GM23338 (cell line): ENCODE data around the gene MAN1B1. TPM values are rescaled to one million over a fixed set of nuclear protein-coding genes. Genes with fewer than 3 reads are reported as not detected.

Experiments used
- ATAC-seq: fragments of 200-7000 bp; cut with Tn5 transposase; 3 replicates; pipeline ENCODE4 v1.9.1; 2020
- DNase-seq: peaks from one replicate; pipeline ENCODE4 v3.0.0-alpha.2; 2015; ENCODE audit warnings: low spot score
- H2AFZ ChIP-seq: fragments of 200-600 bp; sonication (generic); 2 replicates; pipeline ENCODE4 v1.8.0; 2016; ENCODE audit warnings: antibody characterized with exemption, mild to moderate bottlenecking, moderate library complexity
- H3F3A ChIP-seq: fragments of 200-600 bp; sonication (generic); replicated peaks from 2 replicates; pipeline ENCODE4 v1.8.0; 2017; ENCODE audit warnings: antibody characterized with exemption, mixed run types, low read depth
- H3K27ac ChIP-seq: fragments of 200-600 bp; sonication (generic); 2 replicates; pipeline ENCODE4 v1.6.1; 2016; ENCODE audit warnings: low read depth
- H3K27me3 ChIP-seq: fragments of 200-600 bp; sonication (generic); 2 replicates; pipeline ENCODE4 v1.8.0; 2016; ENCODE audit warnings: mild to moderate bottlenecking, mixed run types, moderate library complexity; ENCODE audit not compliant: insufficient read depth
- H3K36me3 ChIP-seq: fragments of 200-600 bp; sonication (generic); 2 replicates; pipeline ENCODE4 v1.8.0; 2016; ENCODE audit warnings: mild to moderate bottlenecking; ENCODE audit not compliant: insufficient read depth
- H3K4me1 ChIP-seq: fragments of 200-600 bp; sonication (generic); 2 replicates; pipeline ENCODE4 v1.8.0; 2016; ENCODE audit warnings: mild to moderate bottlenecking, moderate library complexity; ENCODE audit not compliant: insufficient read depth
- H3K4me2 ChIP-seq: fragments of 200-600 bp; sonication (generic); 2 replicates; pipeline ENCODE4 v1.7.1; 2017; ENCODE audit warnings: mixed run types
- H3K4me3 ChIP-seq: fragments of 200-600 bp; sonication (generic); 2 replicates; pipeline ENCODE4 v1.6.1; 2016; ENCODE audit warnings: mixed run types
- H3K79me2 ChIP-seq: fragments of 200-600 bp; sonication (generic); replicated peaks from 2 replicates; pipeline ENCODE4 v1.8.0; 2017; ENCODE audit warnings: mild to moderate bottlenecking; ENCODE audit not compliant: insufficient read depth
- H3K9me2 ChIP-seq: fragments of 200-600 bp; sonication (generic); 2 replicates; pipeline ENCODE4 v1.8.0; 2017; ENCODE audit not compliant: insufficient read depth
- H4K20me1 ChIP-seq: fragments of 200-600 bp; sonication (generic); replicated peaks from 2 replicates; pipeline ENCODE4 v1.8.0; 2017; ENCODE audit warnings: mild to moderate bottlenecking; ENCODE audit not compliant: insufficient read depth
- H3K27ac Mint-ChIP-seq: 2 replicates; pipeline ENCODE4 v1.8.0; 2020; ENCODE audit warnings: inconsistent platforms, mild to moderate bottlenecking, moderate library complexity, mixed read lengths
- H3K27me3 Mint-ChIP-seq: 3 replicates; pipeline ENCODE4 v1.8.0; 2022; ENCODE audit warnings: low read depth, mild to moderate bottlenecking, moderate library complexity, mixed read lengths, inconsistent platforms; ENCODE audit not compliant: insufficient read depth, poor library complexity
- H3K36me3 Mint-ChIP-seq: 3 replicates; pipeline ENCODE4 v1.8.0; 2021; ENCODE audit warnings: low read depth, mild to moderate bottlenecking, inconsistent platforms, moderate library complexity, mixed read lengths
- H3K4me1 Mint-ChIP-seq: 3 replicates; pipeline ENCODE4 v1.8.0; 2020; ENCODE audit warnings: mild to moderate bottlenecking, inconsistent platforms, mixed read lengths
- H3K4me3 Mint-ChIP-seq: 3 replicates; pipeline ENCODE4 v1.8.0; 2021; ENCODE audit warnings: moderate library complexity, mild to moderate bottlenecking, inconsistent platforms, mixed read lengths
- H3K9me3 Mint-ChIP-seq: 3 replicates; pipeline ENCODE4 v1.8.0; 2020; ENCODE audit warnings: moderate library complexity, mild to moderate bottlenecking, inconsistent platforms, mixed read lengths
- CREB1 ChIP-seq: fragments of 250-450 bp; sonication (Bioruptor Pico); IDR thresholded peaks from 2 replicates; pipeline ENCODE4 v1.5.0; 2020; ENCODE audit warnings: low read depth, mild to moderate bottlenecking, moderate library complexity
- EZH2 ChIP-seq: fragments of 200-600 bp; sonication (generic); IDR thresholded peaks from one replicate; pipeline ENCODE4 v1.8.0; 2017; ENCODE audit warnings: antibody characterized with exemption, mild to moderate bottlenecking, low read depth; ENCODE audit not compliant: unreplicated experiment
- EZH2phosphoT487 ChIP-seq: fragments of 200-600 bp; sonication (generic); IDR thresholded peaks from one replicate; pipeline ENCODE4 v1.8.1; 2018; ENCODE audit warnings: antibody characterized with exemption; ENCODE audit not compliant: unreplicated experiment
- JUNB ChIP-seq: IDR thresholded peaks from one replicate; pipeline ENCODE4 v1.6.1; 2016; ENCODE audit warnings: antibody characterized with exemption; ENCODE audit not compliant: unreplicated experiment
- NANOG ChIP-seq: IDR thresholded peaks from 2 replicates; pipeline ENCODE4 v1.6.1; 2016; ENCODE audit warnings: antibody characterized with exemption, borderline replicate concordance
- POLR2AphosphoS5 ChIP-seq: IDR thresholded peaks from 2 replicates; pipeline ENCODE4 v1.6.1; 2016; ENCODE audit warnings: antibody characterized with exemption, low read depth
- STAT1 ChIP-seq: IDR thresholded peaks from one replicate; pipeline ENCODE4 v1.6.1; 2016; ENCODE audit warnings: antibody characterized with exemption; ENCODE audit not compliant: unreplicated experiment
- ZNF114 ChIP-seq: fragments of 250-450 bp; sonication (Bioruptor Pico); IDR thresholded peaks from 2 replicates; pipeline ENCODE4 v1.5.0; 2020; ENCODE audit warnings: mild to moderate bottlenecking, moderate library complexity
- ZNF331 ChIP-seq: fragments of 250-450 bp; sonication (Bioruptor Pico); IDR thresholded peaks from 2 replicates; pipeline ENCODE4 v1.5.0; 2020; ENCODE audit warnings: low read depth, mild to moderate bottlenecking, moderate library complexity
- polyA plus RNA-seq: library from polyadenylated mRNA; unstranded; fragments of >200 nt; fragmentation: Nextera tagmentation; extraction: Ambion mirVana; gene quantifications from 2 replicates; pipeline ENCODE4 v1.2.1, GENCODE V29; 2016
- total RNA-seq: library from RNA; depleted of rRNA; stranded (reverse); fragments of >200 nt; shearing (Covaris generic); gene quantifications from 2 replicates; pipeline ENCODE4 v1.2.3, GENCODE V29; 2014
- TF ChIP-seq, protein P1 (sequence below): IDR thresholded peaks from one replicate; pipeline ENCODE4 v1.6.1; 2018; ENCODE audit warnings: antibody characterized with exemption; ENCODE audit not compliant: unreplicated experiment
- TF ChIP-seq, protein P2 (sequence below), 2 experiments: fragments of 200-600 bp in 1 of 2; sonication (generic) in 1 of 2; conservative IDR thresholded peaks; 2 replicates each; pipeline versions ENCODE4 v1.5.1 to v1.6.1; 2016 to 2017; ENCODE audit warnings: antibody characterized with exemption in 2 of 2, low read depth in 2 of 2, mild to moderate bottlenecking in 2 of 2, moderate library complexity in 1 of 2
- TF ChIP-seq, protein P3 (sequence below): IDR thresholded peaks from 2 replicates; pipeline ENCODE4 v1.6.1; 2016; ENCODE audit warnings: antibody characterized with exemption

The MAN1B1 gene
- total and polyA plus RNA-seq, 2 experiments from 2014 or later = 15.7 to 39.9 TPM

DNA sequence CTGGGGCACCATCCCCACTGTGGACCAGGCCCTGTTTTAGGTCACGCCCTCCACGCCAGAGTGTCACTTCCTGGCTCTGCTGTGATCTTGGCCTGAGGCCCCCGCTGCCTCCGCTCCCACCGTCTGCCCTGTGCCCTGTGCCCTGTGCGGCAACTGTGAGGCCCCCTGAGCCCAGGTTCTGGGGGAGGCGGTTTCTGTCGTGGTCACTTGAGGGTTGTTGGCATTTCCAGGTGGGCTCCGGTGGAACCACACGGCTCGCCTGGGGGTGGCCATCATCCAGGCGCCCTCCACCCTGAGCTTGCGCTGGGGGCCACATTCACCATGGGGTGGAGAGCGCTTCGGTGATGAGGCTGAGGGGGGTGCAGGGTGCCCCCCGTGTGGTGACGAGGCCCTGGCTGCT lies 21.2 kb downstream of the MAN1B1 start (continued):
- no peak for TF ChIP-seq JUNB
- TF ChIP-seq ZNF331 (CRISPR knock-in tag) = no peak
- TF ChIP-seq, protein P1, sequence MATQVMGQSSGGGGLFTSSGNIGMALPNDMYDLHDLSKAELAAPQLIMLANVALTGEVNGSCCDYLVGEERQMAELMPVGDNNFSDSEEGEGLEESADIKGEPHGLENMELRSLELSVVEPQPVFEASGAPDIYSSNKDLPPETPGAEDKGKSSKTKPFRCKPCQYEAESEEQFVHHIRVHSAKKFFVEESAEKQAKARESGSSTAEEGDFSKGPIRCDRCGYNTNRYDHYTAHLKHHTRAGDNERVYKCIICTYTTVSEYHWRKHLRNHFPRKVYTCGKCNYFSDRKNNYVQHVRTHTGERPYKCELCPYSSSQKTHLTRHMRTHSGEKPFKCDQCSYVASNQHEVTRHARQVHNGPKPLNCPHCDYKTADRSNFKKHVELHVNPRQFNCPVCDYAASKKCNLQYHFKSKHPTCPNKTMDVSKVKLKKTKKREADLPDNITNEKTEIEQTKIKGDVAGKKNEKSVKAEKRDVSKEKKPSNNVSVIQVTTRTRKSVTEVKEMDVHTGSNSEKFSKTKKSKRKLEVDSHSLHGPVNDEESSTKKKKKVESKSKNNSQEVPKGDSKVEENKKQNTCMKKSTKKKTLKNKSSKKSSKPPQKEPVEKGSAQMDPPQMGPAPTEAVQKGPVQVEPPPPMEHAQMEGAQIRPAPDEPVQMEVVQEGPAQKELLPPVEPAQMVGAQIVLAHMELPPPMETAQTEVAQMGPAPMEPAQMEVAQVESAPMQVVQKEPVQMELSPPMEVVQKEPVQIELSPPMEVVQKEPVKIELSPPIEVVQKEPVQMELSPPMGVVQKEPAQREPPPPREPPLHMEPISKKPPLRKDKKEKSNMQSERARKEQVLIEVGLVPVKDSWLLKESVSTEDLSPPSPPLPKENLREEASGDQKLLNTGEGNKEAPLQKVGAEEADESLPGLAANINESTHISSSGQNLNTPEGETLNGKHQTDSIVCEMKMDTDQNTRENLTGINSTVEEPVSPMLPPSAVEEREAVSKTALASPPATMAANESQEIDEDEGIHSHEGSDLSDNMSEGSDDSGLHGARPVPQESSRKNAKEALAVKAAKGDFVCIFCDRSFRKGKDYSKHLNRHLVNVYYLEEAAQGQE = no peak
- TF ChIP-seq POLR2AphosphoS5 = no peak
- TF ChIP-seq STAT1 = no peak
- TF ChIP-seq CREB1 (CRISPR knock-in tag) = no peak
- TF ChIP-seq, protein P2, sequence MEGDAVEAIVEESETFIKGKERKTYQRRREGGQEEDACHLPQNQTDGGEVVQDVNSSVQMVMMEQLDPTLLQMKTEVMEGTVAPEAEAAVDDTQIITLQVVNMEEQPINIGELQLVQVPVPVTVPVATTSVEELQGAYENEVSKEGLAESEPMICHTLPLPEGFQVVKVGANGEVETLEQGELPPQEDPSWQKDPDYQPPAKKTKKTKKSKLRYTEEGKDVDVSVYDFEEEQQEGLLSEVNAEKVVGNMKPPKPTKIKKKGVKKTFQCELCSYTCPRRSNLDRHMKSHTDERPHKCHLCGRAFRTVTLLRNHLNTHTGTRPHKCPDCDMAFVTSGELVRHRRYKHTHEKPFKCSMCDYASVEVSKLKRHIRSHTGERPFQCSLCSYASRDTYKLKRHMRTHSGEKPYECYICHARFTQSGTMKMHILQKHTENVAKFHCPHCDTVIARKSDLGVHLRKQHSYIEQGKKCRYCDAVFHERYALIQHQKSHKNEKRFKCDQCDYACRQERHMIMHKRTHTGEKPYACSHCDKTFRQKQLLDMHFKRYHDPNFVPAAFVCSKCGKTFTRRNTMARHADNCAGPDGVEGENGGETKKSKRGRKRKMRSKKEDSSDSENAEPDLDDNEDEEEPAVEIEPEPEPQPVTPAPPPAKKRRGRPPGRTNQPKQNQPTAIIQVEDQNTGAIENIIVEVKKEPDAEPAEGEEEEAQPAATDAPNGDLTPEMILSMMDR (conservative IDR thresholded peaks at IDR 0.05; ENCODE audit: low read depth in 2 of 2) = no peak
- TF ChIP-seq EZH2phosphoT487 = no peak

DNA sequence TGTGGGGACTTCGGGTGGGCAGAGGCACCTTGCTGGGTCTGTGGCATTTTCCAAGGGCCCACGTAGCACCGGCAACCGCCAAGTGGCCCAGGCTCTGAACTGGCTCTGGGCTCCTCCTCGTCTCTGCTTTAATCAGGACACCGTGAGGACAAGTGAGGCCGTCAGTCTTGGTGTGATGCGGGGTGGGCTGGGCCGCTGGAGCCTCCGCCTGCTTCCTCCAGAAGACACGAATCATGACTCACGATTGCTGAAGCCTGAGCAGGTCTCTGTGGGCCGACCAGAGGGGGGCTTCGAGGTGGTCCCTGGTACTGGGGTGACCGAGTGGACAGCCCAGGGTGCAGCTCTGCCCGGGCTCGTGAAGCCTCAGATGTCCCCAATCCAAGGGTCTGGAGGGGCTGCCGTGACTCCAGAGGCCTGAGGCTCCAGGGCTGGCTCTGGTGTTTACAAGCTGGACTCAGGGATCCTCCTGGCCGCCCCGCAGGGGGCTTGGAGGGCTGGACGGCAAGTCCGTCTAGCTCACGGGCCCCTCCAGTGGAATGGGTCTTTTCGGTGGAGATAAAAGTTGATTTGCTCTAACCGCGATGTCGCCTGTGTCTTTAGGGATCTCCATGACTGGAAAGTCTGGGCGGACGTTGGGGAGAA lies 21.9 kb downstream of the MAN1B1 start:
- no peaks in the 10 kb centered on the region for H3K9me2 ChIP-seq
- H3K4me2 ChIP-seq = no peak overlapping the region
- peaks cover 1% of the 10 kb centered on the region; the same call in 1 of the 2 replicates for H3F3A ChIP-seq
- peaks cover 10% of the 10 kb centered on the region for H3K27me3 Mint-ChIP-seq
- H3K4me1 ChIP-seq = no peaks in the 10 kb centered on the region
- H2AFZ ChIP-seq = no peak overlapping the region
- no peak for ATAC-seq
- no peak overlapping the region for H3K27ac ChIP-seq
- H3K4me1 Mint-ChIP-seq = no peaks in the 10 kb centered on the region; the same call in 2 of the 3 replicates
- H3K27ac Mint-ChIP-seq = no peak overlapping the region
- no peak overlapping the region for H3K4me3 Mint-ChIP-seq
- H3K79me2 ChIP-seq = no peaks in the 10 kb centered on the region
- H3K27me3 ChIP-seq = peaks cover 11% of the 10 kb centered on the region
- peaks cover 10% of the 10 kb centered on the region; the same call in 2 of the 3 replicates for H3K36me3 Mint-ChIP-seq
- H3K4me3 ChIP-seq = no peak overlapping the region
- H4K20me1 ChIP-seq = no peaks in the 10 kb centered on the region; the same call in 1 of the 2 replicates
- no peaks in the 10 kb centered on the region; the same call in 2 of the 3 replicates for H3K9me3 Mint-ChIP-seq
- H3K36me3 ChIP-seq = no peaks in the 10 kb centered on the region
- DNase-seq = no peak
- TF ChIP-seq EZH2phosphoT487 (no peak), NANOG (no peak), STAT1 (no peak), ZNF331 (CRISPR knock-in tag) (no peak), CREB1 (CRISPR knock-in tag) (no peak), ZNF114 (CRISPR knock-in tag) (no peak), EZH2 (no peak)
- TF ChIP-seq, protein P1 = no peak
- TF ChIP-seq, protein P3, sequence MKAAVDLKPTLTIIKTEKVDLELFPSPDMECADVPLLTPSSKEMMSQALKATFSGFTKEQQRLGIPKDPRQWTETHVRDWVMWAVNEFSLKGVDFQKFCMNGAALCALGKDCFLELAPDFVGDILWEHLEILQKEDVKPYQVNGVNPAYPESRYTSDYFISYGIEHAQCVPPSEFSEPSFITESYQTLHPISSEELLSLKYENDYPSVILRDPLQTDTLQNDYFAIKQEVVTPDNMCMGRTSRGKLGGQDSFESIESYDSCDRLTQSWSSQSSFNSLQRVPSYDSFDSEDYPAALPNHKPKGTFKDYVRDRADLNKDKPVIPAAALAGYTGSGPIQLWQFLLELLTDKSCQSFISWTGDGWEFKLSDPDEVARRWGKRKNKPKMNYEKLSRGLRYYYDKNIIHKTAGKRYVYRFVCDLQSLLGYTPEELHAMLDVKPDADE = no peak
- TF ChIP-seq, protein P2 (conservative IDR thresholded peaks at IDR 0.05; ENCODE audit: low read depth in 2 of 2) = no peak
